ENCODE data around the gene PLEKHD1. TPM values are rescaled to one million over a fixed set of nuclear protein-coding genes. Genes with fewer than 3 reads are reported as not detected.
"Not testable (repeated sequence)": the region's sequence is repeated elsewhere in the genome, so short reads cannot be mapped to it uniquely, and the experiment has no call there.

PLEKHD1 gene
- total RNA-seq, 2 experiments from 2014 or later, result 0.04 TPM; not detected in 1

- CTCF ChIA-PET, result no interaction called here
- POLR2A ChIA-PET, result no interaction called here
Observed at GRCh38 chr14:69479696-69480095, 4.8 kb upstream of the PLEKHD1 start.

DNA sequence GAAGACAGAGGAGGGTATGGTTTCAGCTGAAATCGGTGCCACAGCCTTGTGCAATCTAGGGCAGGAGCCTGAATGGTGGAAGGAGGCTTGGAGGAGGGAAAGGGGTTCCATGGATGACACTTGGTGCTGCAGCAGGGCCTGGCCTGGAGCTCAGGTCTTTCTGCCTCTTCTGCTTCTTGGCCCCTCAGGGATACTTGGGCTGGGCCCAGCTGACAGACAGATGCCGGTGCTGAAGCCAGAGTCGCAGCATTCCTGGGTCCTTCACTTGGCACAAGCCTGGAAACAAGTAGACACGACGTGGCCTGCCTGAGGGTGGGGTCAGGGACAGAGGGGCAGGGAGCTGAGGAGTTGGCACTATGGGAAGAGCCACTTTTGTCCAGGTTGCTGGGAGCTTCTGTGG, 4.4 kb upstream of the PLEKHD1 start:
- CTCF ChIA-PET, result no interaction called here
- POLR2A ChIA-PET, result no interaction called here

DNA sequence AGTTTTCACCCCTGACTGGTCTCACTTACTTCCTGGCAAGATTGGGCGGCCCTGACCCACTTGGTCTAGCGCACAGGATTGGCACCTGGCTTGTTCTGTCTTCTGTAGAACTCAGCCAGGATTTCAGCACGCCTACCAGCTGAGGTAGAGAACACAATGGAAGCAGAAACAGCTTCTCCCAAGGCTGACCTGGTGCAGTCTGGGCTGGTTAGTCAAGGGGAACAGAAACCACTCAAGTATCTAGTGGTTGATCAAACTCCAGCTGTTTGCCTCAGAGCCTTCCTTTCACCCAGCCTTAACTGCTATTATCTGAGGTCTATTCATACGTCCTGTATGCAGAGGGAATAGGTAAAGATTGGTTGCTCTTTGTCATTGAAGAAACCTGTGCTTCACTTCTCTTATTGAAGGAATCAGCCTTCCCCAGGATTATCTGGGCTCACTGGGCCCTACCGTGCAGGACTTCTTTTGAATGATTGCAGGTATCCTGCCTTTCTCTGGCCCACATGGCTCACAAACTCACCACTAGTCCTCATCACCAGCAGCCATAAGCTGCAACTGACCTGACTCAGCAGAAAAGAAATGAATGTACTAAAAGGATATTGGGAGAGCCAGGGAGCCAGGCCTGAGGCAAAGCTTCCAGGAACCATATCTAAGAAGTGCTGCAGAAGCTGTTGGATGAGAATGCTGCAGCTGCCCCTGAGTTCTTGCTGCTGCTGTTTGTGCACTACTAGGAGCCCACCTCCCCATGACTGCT, 2.5 kb upstream of the PLEKHD1 start:
- ChIA-PET CTCF (no interaction called here), POLR2A (no interaction called here)

DNA sequence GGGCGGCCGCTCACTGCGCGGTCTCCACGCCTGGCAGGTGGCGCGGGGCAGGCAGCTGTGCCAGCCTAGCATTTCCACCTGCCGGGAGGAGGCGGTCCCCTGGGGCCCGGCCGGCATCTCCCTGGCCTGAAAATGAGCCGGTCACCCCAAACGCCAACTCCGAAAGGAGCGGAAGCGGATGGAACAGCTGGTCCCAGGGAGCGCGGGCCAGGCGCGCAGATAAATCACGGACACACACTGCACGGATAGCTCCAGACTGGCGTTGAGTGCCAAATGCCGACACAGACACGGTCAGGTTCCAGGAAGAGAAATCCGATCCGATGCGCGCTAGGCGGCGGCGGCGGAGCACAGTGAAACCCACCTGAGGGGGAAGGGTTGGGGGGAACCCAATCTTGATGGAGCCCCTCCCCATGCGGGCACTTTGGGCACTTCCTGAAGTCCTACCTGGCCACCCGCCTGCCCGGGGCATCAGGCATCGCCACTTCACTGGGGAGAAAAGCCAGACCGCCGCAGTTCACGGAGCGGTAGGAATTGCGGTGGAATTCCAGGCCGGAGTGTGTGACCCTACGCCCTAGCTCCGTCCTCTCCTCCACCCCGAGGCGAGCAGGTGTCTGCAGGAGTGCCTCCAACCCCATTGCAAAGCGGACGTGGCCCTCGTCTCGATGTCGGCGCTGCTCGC, 624 bp upstream of the PLEKHD1 start:
- POLR2A ChIA-PET, result no interaction called here
- CTCF ChIA-PET, result no interaction called here

DNA sequence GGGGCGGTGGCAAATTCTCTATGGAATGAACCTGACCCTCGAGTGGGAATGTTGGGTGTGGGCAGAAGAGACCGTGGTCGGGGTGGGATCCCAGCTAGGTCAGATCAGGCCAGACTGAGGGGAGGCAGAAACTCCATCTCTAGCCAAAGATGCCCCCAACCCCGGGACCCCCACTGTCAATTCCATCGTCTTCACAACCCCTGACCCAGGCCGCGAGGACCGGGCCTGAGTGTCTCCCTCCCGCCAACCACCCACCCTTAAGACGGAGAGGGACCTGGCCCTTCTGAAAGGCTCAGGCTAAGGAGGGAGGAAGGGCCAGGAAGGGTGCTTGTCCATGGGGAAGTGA, 760 bp downstream of the PLEKHD1 start:
- POLR2A ChIA-PET, result no interaction called here
- CTCF ChIA-PET, result no interaction called here

- CTCF ChIA-PET, result interaction anchor here (0.7 kb wide), 1 partner anchor 486 kb away, joined by 3 read pairs; no protein-coding TSS in a partner anchor
- POLR2A ChIA-PET, result no interaction called here
Observed at GRCh38 chr14:69485701-69486100, 1.2 kb downstream of the PLEKHD1 start.

DNA sequence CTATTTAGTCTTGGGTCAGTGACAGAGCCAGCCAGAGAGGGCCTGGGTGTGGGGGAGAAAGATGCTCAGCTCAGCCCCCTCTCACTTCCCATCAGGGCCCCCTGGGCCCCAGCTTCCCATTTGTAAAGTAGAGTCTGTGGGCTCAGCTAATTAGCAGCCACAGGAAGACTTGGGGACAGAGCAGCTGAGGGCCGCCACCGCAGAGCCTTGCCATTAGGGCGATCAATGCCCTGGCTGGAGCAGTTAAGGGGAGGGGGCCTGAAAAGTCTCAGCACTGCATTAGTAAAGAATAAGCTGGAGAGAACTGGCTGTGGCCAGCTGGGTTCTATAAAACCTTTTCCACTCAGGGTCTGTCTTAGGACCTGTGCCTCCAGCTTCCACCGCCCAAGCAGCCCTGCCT, 2.7 kb downstream of the PLEKHD1 start:
- CTCF ChIA-PET, result no interaction called here
- POLR2A ChIA-PET, result no interaction called here

DNA sequence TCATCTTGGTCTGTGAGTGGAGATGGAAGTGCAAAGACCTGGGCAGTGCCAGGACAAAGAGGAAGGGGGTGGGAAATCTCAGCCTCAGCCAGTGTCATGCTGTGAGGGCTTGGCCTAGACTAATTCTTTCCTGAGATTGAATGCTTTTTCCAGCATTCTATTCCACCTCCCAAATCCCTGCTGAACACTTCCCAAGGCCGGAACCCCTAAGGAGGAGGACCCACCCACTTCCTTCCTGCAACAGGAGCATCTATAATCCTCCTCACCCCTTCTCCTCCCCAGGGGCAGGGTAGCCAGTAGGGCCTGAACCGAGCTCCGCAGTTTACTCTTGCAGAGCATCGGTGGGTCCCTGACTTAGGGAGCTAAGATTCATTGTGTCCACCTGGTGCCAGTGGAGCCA, 3.2 kb downstream of the PLEKHD1 start:
- ChIA-PET CTCF (no interaction called here), POLR2A (no interaction called here)

DNA sequence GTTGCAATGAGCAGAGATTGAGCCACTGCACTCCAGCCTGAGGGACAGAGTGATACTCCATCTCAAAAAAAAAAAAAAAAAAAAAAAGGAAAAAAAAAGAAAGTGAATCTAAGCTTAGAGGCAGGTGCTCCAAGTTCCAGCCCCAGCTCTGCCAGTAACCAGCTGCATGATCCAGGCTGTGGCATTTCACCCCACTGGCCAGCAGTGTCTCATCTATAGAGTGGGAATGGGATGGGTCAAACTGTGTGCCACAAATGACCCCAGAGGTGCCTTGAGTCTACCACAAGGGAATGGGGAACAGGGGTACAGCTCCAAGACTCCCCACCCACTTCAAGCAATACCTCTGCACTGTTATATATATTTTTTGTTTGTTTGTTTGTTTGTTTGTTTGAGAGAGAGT, 5.0 kb downstream of the PLEKHD1 start:
- CTCF ChIA-PET, result interaction anchor here (1.4 kb wide), 1 partner anchor 15 kb away, joined by 6 read pairs; no protein-coding TSS in a partner anchor
- POLR2A ChIA-PET, result interaction anchor here (0.6 kb wide), 1 partner anchor 512 kb away, joined by 4 read pairs; no protein-coding TSS in a partner anchor

- ChIA-PET CTCF (no interaction called here), POLR2A (no interaction called here)
Observed at GRCh38 chr14:69490219-69490918, 5.8 kb downstream of the PLEKHD1 start.

GRCh38 chr14:69491193-69491592, 6.7 kb downstream of the PLEKHD1 start:
- ChIA-PET CTCF (no interaction called here), POLR2A (no interaction called here)

DNA sequence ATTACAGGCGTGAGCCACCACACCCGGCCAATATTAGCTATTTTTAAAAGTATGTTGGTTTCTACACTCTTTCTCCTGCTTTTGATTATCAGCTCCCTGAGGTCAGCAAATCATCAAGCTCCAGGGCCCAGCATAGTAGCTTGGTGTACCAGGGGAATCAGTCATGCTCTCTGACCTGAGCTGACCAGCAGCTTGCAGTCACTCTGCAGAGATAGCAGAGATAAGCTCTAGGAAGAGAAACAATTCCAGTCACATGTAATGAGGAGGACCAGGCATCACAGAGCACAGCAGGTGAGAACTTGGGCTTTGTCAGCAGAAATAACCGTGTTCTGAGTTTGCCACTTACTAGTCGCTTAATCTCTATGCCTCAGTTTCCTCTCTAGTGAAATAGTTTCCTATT, 8.5 kb downstream of the PLEKHD1 start:
- CTCF ChIA-PET, result interaction anchor here (1.1 kb wide), 1 partner anchor 18 kb away, joined by 3 read pairs; no protein-coding TSS in a partner anchor
- POLR2A ChIA-PET, result no interaction called here

DNA sequence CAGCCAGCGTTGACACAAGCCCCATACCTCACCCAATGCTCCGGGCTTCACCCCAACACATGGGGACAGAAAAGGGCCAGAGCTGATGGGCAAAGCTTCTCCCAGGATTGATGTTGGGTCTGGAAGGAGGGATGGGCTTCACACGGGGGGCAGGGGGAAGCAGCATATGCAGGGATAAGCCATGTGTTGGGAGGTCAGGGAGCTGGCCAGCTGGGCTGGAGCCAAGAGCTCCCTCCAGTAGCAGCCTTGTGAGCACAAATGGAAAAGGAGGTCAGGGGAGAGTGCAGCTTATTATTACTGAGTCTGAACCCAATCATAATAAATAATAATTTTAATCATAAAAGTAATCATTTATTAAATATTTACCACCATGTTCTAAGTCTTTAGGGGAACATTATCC, 9.3 kb downstream of the PLEKHD1 start:
- CTCF ChIA-PET, result no interaction called here
- POLR2A ChIA-PET, result no interaction called here

DNA sequence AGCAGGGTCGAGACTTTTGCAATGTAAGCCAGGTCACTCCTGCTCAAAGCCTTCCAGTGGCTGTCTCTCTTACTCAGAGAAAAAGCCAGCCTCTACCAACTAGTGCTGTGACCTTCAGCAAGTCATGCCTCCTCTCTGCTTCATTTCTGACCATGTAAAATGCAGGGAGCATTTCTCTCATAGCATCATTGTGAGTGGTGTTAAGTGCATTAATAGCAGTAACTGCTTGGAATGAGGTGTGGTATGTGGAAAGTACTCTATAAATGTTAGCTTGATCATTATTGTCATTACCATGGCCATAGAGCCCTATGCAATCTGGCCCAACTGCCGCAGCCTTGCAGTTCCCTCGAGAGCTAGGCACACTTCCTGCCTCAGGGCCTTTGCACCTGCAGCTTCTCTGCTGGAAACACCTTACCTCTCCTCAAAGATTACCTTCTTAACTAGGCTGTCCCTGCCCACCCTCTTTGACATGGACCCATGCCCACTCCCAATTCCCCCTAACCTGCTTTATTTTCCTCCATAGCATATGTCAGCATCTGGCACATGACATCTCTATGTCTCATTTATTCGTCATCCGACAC, 10.9 kb downstream of the PLEKHD1 start:
- CTCF ChIA-PET, result no interaction called here
- POLR2A ChIA-PET, result no interaction called here

- CTCF ChIA-PET, POLR2A ChIA-PET: not testable (repeated sequence)
Observed at GRCh38 chr14:69497866-69498265, 13.3 kb downstream of the PLEKHD1 start.

DNA sequence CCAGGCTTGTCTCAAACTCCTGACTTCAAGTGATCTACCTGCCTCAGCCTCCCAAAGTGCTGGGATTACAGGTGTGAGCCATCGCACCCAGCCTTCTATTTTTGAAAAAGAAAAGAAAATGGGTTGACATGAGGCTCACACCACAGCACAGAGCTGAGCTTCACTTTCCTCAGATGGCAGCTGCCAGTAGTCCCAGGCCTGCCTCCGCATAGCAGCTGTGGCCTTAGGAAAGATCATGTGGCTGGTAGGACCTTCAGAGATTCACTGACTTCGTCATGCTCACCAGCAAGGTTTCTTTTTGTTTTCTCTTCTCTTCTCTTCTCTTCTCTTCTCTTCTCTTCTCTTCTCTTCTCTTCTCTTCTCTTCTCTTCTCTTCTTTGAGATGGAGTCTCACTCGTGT, 13.8 kb downstream of the PLEKHD1 start:
- POLR2A ChIA-PET, CTCF ChIA-PET: not testable (repeated sequence)

DNA sequence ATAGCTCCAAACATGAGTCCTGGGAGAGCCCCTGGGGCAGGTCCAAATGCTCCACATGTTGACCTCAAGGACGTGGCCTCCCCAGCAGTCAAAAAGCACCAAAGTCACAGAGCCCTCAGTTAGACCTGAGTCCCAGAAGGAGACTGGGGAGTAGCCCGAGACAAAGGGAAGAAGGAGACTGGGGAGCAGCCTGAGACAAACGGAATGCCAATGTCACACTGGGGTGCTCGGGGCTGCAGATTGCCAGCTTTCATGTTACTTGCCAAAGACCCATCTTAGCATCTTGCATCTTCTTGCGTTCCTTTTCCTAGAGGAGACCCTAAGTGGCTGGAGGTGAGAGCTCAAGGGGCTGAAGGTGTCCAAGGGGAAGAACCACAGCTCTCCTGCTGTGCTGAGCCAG, 14.9 kb downstream of the PLEKHD1 start:
- POLR2A ChIA-PET, result no interaction called here
- CTCF ChIA-PET, result no interaction called here

DNA sequence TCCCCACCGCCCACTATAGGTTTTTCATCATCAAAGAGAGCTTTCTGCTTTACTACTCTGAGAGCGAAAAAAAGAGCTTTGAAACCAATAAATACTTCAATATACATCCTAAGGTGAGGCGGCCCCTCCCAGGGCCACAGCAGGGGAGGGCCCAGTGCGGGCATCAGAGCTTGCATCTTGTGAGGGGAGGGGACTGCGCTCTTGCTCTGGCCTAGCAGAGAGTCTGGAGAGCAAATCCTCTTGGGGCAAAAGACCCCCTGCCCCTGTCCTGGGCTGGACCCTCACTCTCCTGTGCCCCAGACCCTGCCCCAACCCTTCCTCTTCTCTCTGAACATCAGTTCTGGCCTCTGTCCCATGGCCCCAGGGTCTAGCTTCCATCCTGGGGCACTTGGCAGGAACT, 15.6 kb downstream of the PLEKHD1 start:
- ChIA-PET CTCF (no interaction called here), POLR2A (no interaction called here)

DNA sequence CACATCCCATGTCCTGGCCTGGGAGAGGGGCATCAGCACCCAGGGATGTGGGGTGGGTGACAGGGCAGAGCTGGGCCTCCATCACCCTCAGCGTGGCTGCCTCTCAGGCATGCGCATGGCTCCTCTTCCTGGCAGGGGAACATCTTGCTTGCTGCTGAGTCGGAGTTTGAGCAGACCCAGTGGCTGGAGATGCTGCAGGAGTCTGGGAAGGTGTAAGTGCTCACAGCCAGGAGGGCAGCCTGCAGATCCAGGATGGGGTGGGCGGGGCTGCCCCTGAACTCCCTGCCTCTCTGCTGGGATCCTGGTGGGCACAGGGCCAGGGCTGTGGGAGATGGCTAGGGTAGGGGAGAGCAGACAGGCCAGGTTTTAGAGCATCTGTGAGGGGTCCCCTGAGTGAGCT, 16.2 kb downstream of the PLEKHD1 start:
- ChIA-PET POLR2A (no interaction called here), CTCF (no interaction called here)

DNA sequence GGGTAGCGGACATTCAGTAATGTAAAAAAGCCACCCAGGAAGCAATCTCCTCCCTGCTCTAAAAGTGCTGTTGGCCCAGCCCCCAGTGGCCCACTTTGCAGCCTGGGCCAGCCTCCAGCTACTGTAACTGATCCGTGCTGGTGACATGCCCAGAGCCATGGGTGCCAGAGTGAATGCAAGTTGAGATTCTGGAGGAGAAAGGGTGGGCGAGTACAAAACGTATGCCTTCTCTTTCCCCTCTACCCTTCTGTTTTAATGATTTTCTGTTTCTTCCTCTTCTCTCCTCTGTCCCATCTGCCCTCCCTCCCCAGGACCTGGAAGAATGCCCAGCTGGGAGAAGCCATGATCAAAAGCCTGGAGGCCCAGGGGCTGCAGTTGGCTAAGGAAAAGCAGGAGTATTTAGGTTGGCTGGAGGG, 16.9 kb downstream of the PLEKHD1 start:
- POLR2A ChIA-PET, result no interaction called here
- CTCF ChIA-PET, result no interaction called here

- CTCF ChIA-PET, result no interaction called here
Observed at GRCh38 chr14:69504775-69505174, 20.2 kb downstream of the PLEKHD1 start.

More at GRCh38 chr14:69504775-69505174, 20.2 kb downstream of the PLEKHD1 start:
- POLR2A ChIA-PET, result interaction anchor here (0.5 kb wide), 1 partner anchor 57 kb away, joined by 3 read pairs; no protein-coding TSS in a partner anchor

All from activated CD8-positive, alpha-beta memory T cell treated with anti-CD3 and anti-CD28 coated beads for 36 hours (primary cell).